ENCODE measurements around the gene PDE3B.

GRCh38 chr11:14748090-14748489, 104.5 kb downstream of the PDE3B start:
- TF ChIP-seq CTCF (conservative IDR thresholded peaks at IDR 0.05) (no peak), ZFX (IDR thresholded peaks at IDR 0.05) (no peak)
